PC-3 (cell line): ENCODE measurements around the gene DLG4. TPM values are rescaled to one million over a fixed set of nuclear protein-coding genes. Genes with fewer than 3 reads are reported as not detected.
"Not testable (repeated sequence)": the region's sequence is repeated elsewhere in the genome, so short reads cannot be mapped to it uniquely, and the experiment has no call there.

Source experiments
- ATAC-seq: fragments of 200-7000 bp; cut with Tn5 transposase; 2 replicates; pipeline ENCODE4 v1.9.1; 2020; ENCODE audit warnings: mild to moderate bottlenecking, moderate library complexity
- BruUV-seq: library from RNA; stranded (reverse); fragments of 400-500 nt; replicated peaks from 2 replicates; lab custom pipeline; 2021; lab: Mats Ljungman, UMichigan
- CTCF ChIA-PET: fragments of 300-600 bp; sonication (Branson Sonifier 250); formaldehyde crosslinking; loops from one replicate; lab custom pipeline; 2022; ENCODE audit warnings: antibody characterized with exemption; lab: Charles Lee
- POLR2A ChIA-PET: fragments of 300-600 bp; sonication (Branson Sonifier 250); formaldehyde crosslinking; loops from one replicate; lab custom pipeline; 2022; ENCODE audit warnings: antibody characterized with exemption; ENCODE audit not compliant: unreplicated experiment; lab: Charles Lee
- DNase-seq: peaks from one replicate; pipeline ENCODE4 v3.0.0-alpha.2; 2015
- H2AFZ ChIP-seq: fragments of 300-600 bp; sonication (generic); 2 replicates; pipeline ENCODE4 v1.6.0; 2016; ENCODE audit warnings: antibody characterized with exemption, low read length
- H3F3A ChIP-seq: fragments of 300-600 bp; sonication (generic); one replicate; pipeline ENCODE4 v1.6.0; 2017; ENCODE audit warnings: antibody characterized with exemption, low read length, control low read depth, mild to moderate bottlenecking; ENCODE audit not compliant: unreplicated experiment
- H3K27ac ChIP-seq: fragments of 300-600 bp; sonication (generic); 2 replicates; pipeline ENCODE4 v1.5.1; 2016; ENCODE audit warnings: mild to moderate bottlenecking, low read length
- H3K27me3 ChIP-seq: fragments of 300-600 bp; sonication (generic); 2 replicates; pipeline ENCODE4 v1.6.1; 2016; ENCODE audit warnings: low read length, mixed read lengths
- H3K36me3 ChIP-seq: fragments of 300-600 bp; sonication (generic); 2 replicates; pipeline ENCODE4 v1.6.1; 2016; ENCODE audit warnings: low read depth, mixed run types, low read length, mixed read lengths
- H3K4me1 ChIP-seq: fragments of 300-600 bp; sonication (generic); 2 replicates; pipeline ENCODE4 v1.5.1; 2016; ENCODE audit warnings: low read length; ENCODE audit not compliant: insufficient read depth
- H3K4me2 ChIP-seq: fragments of 300-600 bp; sonication (generic); 2 replicates; pipeline ENCODE4 v1.6.0; 2016; ENCODE audit warnings: low read length
- H3K4me3 ChIP-seq: fragments of 300-600 bp; sonication (generic); 2 replicates; pipeline ENCODE4 v1.5.1; 2016; ENCODE audit warnings: mild to moderate bottlenecking, low read length, mixed read lengths
- H3K79me2 ChIP-seq: fragments of 300-600 bp; sonication (generic); 2 replicates; pipeline ENCODE4 v1.6.1; 2017; ENCODE audit warnings: low read length, mixed read lengths
- H3K9ac ChIP-seq: fragments of 300-600 bp; sonication (generic); 2 replicates; pipeline ENCODE4 v1.6.0; 2016; ENCODE audit warnings: mild to moderate bottlenecking, low read length
- H3K9me2 ChIP-seq: fragments of 300-600 bp; sonication (generic); replicated peaks from 2 replicates; pipeline ENCODE4 v1.6.1; 2016; ENCODE audit warnings: mixed run types, low read length, mixed read lengths
- H3K9me3 ChIP-seq: fragments of 300-600 bp; sonication (generic); 2 replicates; pipeline ENCODE4 v1.6.1; 2016; ENCODE audit warnings: low read length, mixed read lengths
- H4K20me1 ChIP-seq: fragments of 300-600 bp; sonication (generic); 2 replicates; pipeline ENCODE4 v1.6.1; 2016; ENCODE audit warnings: low read length, mixed read lengths
- EZH2 ChIP-seq: fragments of 300-600 bp; sonication (generic); IDR thresholded peaks from one replicate; pipeline ENCODE4 v1.6.1; 2017; ENCODE audit warnings: antibody characterized with exemption, mild to moderate bottlenecking, low read length; ENCODE audit not compliant: unreplicated experiment
- EZH2phosphoT487 ChIP-seq: fragments of 300-600 bp; sonication (generic); IDR thresholded peaks from 2 replicates; pipeline ENCODE4 v1.6.1; 2018; ENCODE audit warnings: mild to moderate bottlenecking, antibody characterized with exemption, low read length, borderline replicate concordance
- intact Hi-C: fragments of 100-400 bp; cut with micrococcal nuclease; formaldehyde crosslinking; loops from 2 replicates; pipeline ENCODE4 v1.9.0; 2023
- total RNA-seq: library from RNA; depleted of rRNA; stranded (reverse); fragments of >200 nt; gene quantifications from 2 replicates; pipeline ENCODE4 v1.2.3, GENCODE V29; 2014
- TF ChIP-seq, protein P1 (sequence below): fragments of 300-600 bp; sonication (generic); conservative IDR thresholded peaks from 2 replicates; pipeline ENCODE4 v1.5.1; 2017; ENCODE audit warnings: antibody characterized with exemption, low read depth, mild to moderate bottlenecking, low read length

Gene DLG4
- total RNA-seq, 1 experiment from 2014 or later: 6.5 TPM

DNA sequence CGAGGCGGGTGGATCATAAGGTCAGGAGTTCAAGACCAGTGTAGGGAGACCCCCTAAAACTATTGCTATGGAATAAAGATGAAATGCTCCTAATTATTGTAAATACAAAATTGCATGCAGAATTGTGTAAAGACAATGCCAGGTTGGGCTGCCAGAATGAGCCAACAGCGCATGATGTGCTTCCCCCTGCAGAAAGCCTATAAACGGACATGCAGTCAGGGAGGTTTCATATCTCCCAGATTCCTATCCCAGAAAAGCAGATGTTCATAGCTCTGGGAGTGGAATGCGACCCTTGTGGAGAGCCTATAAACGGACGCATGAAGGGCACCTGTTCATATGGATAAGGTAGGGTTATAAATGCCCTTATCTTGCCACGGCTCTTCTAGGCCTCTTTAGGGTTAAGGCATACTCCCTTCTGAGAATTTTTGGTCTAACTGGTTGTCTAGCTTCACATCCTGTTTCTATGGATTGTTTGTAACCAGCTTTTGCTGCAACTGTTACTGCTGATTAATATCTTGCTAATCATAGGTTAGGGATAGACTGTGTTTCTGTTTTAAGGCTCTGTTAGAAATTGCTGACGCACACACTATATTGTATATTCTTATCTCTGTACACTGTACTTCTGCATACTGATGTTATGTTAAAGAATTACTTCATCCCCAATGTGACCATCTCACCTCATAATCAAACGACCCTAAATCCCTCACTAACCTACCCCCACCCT lies 50.6 kb downstream of the DLG4 start:
- CTCF ChIA-PET, H3K4me2 ChIP-seq, H2AFZ ChIP-seq, H3K27ac ChIP-seq, H3K9ac ChIP-seq, H3K9me2 ChIP-seq, H3K4me3 ChIP-seq, H3K4me1 ChIP-seq, DNase-seq, H3K9me3 ChIP-seq, H3K27me3 ChIP-seq, H3F3A ChIP-seq, H3K36me3 ChIP-seq, H3K79me2 ChIP-seq, intact Hi-C loops, H4K20me1 ChIP-seq, ATAC-seq, POLR2A ChIA-PET, BruUV-seq: not testable (repeated sequence)

DNA sequence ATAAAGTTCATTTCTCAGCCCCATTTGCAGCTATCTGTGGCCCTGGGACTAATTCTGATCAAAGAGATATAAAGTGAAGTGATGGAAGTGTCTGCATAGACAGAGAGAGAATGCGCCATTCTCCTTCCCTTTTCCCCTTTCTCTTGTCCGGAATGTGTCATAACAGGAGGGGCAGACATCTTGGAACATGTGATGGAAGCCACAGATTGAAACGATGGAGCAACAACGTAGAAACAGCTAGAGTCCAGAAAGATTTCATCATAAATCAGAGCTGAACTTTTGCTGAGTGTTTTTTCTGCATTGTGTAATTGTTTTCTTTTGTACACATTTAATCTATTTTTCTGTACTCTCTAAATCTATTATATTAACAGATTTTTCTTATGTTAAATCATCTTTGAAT lies 51.8 kb downstream of the DLG4 start:
- H2AFZ ChIP-seq: no peak overlapping the region
- BruUV-seq: no TSS peak
- intact Hi-C loops: no loop called here
- H3K9me2 ChIP-seq: no peaks in the 10 kb centered on the region
- no peaks in the 10 kb centered on the region for H3K27me3 ChIP-seq
- H3K4me1 ChIP-seq: no peaks in the 10 kb centered on the region; the same call in 1 of the 2 replicates
- no peaks in the 10 kb centered on the region for H3K36me3 ChIP-seq
- H3K4me3 ChIP-seq: no peak overlapping the region
- H3K9ac ChIP-seq: no peak overlapping the region
- DNase-seq: no peak
- TF ChIP-seq EZH2 (no peak), EZH2phosphoT487 (no peak)
- TF ChIP-seq, protein P1, sequence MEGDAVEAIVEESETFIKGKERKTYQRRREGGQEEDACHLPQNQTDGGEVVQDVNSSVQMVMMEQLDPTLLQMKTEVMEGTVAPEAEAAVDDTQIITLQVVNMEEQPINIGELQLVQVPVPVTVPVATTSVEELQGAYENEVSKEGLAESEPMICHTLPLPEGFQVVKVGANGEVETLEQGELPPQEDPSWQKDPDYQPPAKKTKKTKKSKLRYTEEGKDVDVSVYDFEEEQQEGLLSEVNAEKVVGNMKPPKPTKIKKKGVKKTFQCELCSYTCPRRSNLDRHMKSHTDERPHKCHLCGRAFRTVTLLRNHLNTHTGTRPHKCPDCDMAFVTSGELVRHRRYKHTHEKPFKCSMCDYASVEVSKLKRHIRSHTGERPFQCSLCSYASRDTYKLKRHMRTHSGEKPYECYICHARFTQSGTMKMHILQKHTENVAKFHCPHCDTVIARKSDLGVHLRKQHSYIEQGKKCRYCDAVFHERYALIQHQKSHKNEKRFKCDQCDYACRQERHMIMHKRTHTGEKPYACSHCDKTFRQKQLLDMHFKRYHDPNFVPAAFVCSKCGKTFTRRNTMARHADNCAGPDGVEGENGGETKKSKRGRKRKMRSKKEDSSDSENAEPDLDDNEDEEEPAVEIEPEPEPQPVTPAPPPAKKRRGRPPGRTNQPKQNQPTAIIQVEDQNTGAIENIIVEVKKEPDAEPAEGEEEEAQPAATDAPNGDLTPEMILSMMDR: no peak
- no peaks in the 10 kb centered on the region for H4K20me1 ChIP-seq
- CTCF ChIA-PET: no interaction called here
- no peak for ATAC-seq
- no peaks in the 10 kb centered on the region for H3K79me2 ChIP-seq
- no peaks in the 10 kb centered on the region for H3K9me3 ChIP-seq
- H3F3A ChIP-seq: no peaks in the 10 kb centered on the region
- POLR2A ChIA-PET: interaction anchor here (0.6 kb wide), 1 partner anchor 1382 kb away, joined by 3 read pairs; no protein-coding TSS in a partner anchor
- no peak overlapping the region for H3K27ac ChIP-seq
- H3K4me2 ChIP-seq: no peak overlapping the region

DNA sequence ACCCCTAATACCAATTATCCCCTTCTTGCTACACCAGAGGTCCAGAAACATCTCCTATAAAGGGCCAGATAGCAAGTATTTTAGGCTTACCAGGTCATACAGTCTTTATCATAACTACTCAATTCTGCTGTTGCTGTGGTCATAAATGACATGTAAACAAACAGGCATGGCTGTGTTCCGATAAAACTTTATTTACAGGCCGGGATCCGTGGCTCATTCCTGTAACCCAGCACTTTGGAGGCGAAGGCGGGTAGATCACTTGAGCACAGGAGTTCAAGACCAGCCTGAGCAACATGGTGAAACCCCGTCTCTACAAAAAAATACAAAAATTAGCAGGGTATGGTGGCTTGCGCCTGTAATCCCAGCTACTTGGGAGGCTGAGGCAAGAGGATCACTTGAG lies 52.8 kb downstream of the DLG4 start:
- CTCF ChIA-PET: no interaction called here
- no peak for TF ChIP-seq EZH2phosphoT487
- TF ChIP-seq EZH2: no peak
- TF ChIP-seq, protein P1: no peak
- no peak for ATAC-seq

DNA sequence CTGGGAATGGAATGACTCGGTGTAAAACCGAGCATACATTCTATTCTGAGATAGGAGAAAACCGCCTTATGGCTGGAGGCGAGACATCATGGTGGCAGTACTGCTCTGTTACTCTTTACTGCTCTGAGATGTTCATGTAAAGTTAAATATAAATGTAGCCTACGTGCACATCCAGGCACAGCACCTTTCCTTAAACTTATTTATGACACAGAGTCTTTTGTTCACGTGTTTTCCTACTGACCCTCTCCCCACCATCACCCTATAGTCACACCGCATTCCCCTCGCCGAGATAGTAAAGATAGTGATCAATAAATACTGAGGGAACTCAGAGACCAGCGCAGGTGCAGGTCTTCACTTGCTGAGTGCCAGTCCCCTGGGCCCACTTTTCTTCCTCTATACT lies 60.1 kb downstream of the DLG4 start:
- H3K4me3 ChIP-seq, H2AFZ ChIP-seq, H3K9ac ChIP-seq, intact Hi-C loops, H3K9me3 ChIP-seq, H3K27me3 ChIP-seq, H3F3A ChIP-seq, ATAC-seq, H3K9me2 ChIP-seq, H3K79me2 ChIP-seq, H3K4me1 ChIP-seq, H3K4me2 ChIP-seq, H3K36me3 ChIP-seq, DNase-seq, POLR2A ChIA-PET, H3K27ac ChIP-seq, BruUV-seq, H4K20me1 ChIP-seq: not testable (repeated sequence)
- CTCF ChIA-PET: interaction anchor here (0.7 kb wide), 1 partner anchor 29 kb away, joined by 3 read pairs; no protein-coding TSS in a partner anchor

More for the DNA sequence above, 52.8 kb downstream of the DLG4 start:
- Histone ChIP-seq H2AFZ (no peak overlapping the region), H3K4me1 (no peaks in the 10 kb centered on the region; the same call in 1 of the 2 replicates), H3K9me2 (no peaks in the 10 kb centered on the region), H3K4me3 (no peak overlapping the region), H3K36me3 (no peaks in the 10 kb centered on the region), H3K4me2 (no peak overlapping the region), H3K9ac (no peak overlapping the region), H3K79me2 (no peaks in the 10 kb centered on the region), H4K20me1 (no peaks in the 10 kb centered on the region), H3F3A (no peaks in the 10 kb centered on the region), H3K9me3 (no peaks in the 10 kb centered on the region), H3K27me3 (no peaks in the 10 kb centered on the region), H3K27ac (no peak overlapping the region)
- DNase-seq: no peak
- POLR2A ChIA-PET: no interaction called here
- BruUV-seq: no TSS peak
- intact Hi-C loops: no loop called here

DNA sequence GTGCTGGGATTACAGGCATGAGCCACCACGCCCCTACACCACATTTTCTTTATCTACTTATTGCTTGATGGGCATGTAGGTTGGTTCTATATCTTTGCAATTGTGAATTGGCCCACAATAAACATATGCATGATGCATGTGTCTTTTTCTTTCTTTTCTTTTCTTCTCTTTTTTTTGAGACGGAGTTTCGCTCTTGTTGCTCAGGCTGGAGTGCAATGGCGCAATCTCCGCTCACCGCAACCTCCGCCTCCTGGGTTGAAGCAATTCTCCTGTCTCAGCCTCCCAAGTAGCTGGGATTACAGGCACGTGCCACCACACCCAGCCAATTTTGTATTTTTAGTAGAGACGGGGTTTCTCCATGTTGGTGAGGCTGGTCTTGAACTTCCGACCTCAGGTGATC lies 61.2 kb downstream of the DLG4 start:
- H3K27me3 ChIP-seq, H3K9ac ChIP-seq, ATAC-seq, POLR2A ChIA-PET, H3F3A ChIP-seq, H3K27ac ChIP-seq, BruUV-seq, H3K9me3 ChIP-seq, H3K9me2 ChIP-seq, H2AFZ ChIP-seq, H3K79me2 ChIP-seq, H3K4me3 ChIP-seq, H4K20me1 ChIP-seq, H3K4me1 ChIP-seq, intact Hi-C loops, H3K36me3 ChIP-seq, DNase-seq, H3K4me2 ChIP-seq: not testable (repeated sequence)
- CTCF ChIA-PET: interaction anchor here (0.9 kb wide), 1 partner anchor 113 kb away, joined by 3 read pairs; no protein-coding TSS in a partner anchor
